GM19240 (cell line): ENCODE results near the gene COA1.
"Not testable (repeated sequence)": the region's sequence is repeated elsewhere in the genome, so short reads cannot be mapped to it uniquely, and the experiment has no call there.

ENCODE experiments used
- DNase-seq: peaks from one replicate; pipeline ENCODE4 v3.0.0; 2011; ENCODE audit warnings: low spot score; ENCODE audit not compliant: insufficient read length

The COA1 gene

GRCh38 chr7:43727003-43727402 is 2.3 kb downstream of the COA1 start:
- DNase-seq, result no peak

- no peak for DNase-seq
Measured at GRCh38 chr7:43726466-43726865, 2.9 kb downstream of the COA1 start.

GRCh38 chr7:43725251-43725650 is 4.1 kb downstream of the COA1 start:
- DNase-seq, result no peak

DNA sequence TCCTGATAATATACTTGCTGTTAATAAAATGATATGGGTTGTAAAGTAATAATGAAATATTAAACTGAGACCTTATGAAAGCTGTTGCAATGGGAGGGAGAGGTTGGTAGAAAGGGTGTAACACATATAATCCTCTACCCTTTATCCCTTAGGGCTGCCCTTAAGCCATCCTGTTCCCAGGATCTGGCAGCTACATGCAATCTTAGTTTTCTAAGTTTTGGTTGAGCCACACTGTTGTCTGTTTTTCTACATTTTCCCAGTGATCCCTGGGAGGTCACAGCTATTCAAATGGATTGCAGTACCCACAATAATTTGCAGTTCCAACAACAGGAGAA is 6.3 kb downstream of the COA1 start:
- no peak for DNase-seq

DNA sequence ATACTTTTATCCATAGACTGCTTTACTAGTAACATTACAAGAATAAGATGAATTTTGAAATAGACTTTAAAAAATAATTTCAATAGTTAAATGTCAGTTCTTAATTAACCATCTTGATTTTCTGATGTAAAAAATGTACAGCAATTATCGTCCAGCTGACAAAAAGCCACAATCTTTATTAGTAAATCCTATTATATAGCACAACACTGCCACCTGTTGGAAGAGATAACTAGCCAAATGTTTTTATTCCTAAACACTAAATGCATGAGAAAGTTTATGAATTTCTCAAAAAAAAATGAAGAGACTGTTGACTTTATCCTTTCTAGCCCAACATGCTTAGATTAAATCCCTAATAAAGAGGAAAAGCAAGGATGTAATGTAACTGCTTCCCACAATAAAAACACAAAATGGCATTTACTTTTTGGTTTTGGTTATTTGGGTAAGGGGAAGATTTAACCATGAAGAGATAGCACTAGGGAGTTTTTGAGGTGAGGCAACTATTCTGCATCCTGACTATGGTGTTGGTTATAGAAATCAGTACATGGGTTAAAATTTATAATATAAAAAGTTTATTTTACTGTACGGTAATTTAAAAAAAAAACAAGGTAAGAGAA is 8.0 kb downstream of the COA1 start:
- no peak for DNase-seq

- DNase-seq, result no peak
Measured at GRCh38 chr7:43716598-43716997, 12.7 kb downstream of the COA1 start.

DNA sequence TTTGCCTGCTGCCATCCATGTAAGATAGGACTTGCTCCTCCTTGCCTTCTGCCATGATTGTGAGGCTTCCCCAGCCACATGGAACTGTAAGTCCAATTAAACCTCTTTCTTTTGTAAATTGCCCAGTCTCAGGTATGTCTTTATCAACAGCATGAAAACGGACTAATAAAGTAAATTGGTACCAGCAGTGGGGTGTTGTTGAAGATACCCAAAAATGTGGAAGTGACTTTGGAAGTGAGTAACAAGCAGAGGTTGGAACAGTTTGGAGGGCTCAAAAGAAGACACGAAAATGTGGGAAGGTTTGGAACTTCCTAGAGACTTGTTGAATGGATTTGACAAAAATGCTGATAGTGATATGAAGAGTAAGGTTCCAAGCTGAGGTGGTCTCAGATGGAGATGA is 13.4 kb downstream of the COA1 start:
- not testable (repeated sequence) for DNase-seq

DNA sequence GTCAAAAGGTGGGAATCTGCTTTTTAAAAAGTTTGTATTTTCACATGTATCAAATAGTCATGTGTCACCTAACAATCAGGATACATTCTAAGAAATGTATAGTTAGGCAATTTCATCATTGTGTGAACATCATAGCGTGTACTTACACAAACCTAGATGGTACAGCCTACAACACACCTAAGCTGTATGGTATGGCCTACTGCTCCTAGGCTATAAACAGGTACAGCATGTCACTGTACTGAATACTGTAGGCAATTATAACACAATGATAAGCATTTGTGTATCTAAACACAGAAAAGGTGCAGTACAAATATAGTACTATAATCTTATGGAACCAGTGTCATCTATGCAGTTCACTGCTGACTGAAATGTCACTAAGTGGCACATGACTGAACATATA is 17.8 kb downstream of the COA1 start:
- no peak for DNase-seq

GRCh38 chr7:43708055-43708454 is 21.3 kb downstream of the COA1 start:
- DNase-seq, result not testable (repeated sequence)

DNA sequence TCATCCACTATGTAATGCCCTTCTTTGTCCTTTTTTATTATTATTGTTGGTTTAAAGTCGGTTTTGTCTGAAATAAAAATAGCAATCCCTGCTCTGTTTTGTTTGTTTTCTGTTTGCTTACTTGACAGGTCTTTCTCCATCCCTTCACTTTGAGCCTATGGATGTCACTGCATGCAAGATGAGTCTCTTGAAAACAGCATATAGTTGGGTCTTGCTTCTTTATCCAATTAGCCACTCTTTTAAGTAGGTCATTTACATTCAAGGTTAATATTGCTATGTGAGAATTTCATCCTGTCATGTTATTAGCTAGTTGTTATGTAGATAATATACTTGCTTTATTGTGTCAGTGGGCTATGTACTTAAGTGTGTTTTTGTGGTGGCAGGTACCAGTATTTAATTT is 25.8 kb downstream of the COA1 start:
- DNase-seq, result no peak

DNA sequence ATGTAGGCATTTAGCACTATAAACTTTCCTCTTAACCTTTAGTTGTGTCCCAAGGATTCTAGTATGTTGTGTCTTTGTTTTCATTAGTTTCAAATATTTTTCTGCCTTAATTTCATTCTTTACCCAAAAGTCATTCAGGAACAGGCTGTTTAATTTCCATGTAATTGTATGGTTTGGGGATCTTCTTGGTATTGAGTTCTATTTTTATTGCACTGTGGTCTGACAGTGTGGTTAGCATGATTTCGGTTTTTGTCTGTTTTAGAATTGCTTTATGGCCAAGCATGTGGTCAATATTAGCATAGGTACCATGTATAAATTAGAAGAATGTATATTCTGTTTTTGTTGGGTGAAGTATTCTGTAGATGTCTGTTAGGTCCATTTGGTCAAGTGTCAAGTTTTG is 26.3 kb downstream of the COA1 start:
- DNase-seq, result no peak

- DNase-seq, result no peak
Measured at GRCh38 chr7:43701929-43702328, 27.4 kb downstream of the COA1 start.

DNA sequence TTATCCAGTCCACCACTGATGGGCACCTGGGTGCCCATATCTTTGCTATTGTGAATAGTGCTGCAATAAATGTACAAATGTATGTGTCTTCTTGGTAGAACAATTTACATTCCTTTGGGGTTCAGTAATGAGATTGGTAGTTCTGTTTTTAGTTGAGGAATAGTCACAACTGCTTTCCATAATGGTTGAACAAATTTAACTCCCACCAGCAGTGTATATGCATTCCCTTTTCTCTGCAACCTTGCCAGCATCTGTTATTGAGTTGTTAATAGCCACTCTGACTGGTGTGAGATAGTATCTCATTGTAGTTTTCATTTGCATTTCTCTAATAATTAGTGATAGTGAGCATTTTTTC is 27.8 kb downstream of the COA1 start:
- no peak for DNase-seq

- no peak for DNase-seq
Measured at GRCh38 chr7:43700646-43701499, 28.4 kb downstream of the COA1 start.

DNA sequence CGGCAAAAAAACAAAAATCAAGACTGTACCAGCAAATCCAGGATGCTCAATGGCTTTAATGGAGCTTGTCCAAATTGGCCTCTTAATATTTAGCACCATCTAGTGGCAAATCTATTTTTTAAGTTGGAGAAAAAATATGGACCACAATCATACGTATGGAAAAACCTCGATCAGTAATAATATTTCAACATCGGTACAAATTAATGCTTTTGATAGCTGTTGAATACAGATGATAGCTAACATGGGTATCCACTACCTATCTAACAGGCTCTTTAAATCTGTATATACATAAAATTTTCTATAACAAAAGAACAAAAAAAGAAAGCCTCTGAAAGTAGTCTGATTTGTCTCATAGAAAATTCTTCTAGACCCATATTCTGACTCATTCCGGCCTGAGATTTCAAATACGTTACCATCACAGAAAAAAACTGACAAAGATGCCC is 29.2 kb downstream of the COA1 start:
- no peak for DNase-seq

- no peak for DNase-seq
Measured at GRCh38 chr7:43698460-43699255, 30.7 kb downstream of the COA1 start.

- no peak for DNase-seq
Measured at GRCh38 chr7:43697690-43698089, 31.6 kb downstream of the COA1 start.

GRCh38 chr7:43695365-43695764 is 34.0 kb downstream of the COA1 start:
- DNase-seq, result no peak

DNA sequence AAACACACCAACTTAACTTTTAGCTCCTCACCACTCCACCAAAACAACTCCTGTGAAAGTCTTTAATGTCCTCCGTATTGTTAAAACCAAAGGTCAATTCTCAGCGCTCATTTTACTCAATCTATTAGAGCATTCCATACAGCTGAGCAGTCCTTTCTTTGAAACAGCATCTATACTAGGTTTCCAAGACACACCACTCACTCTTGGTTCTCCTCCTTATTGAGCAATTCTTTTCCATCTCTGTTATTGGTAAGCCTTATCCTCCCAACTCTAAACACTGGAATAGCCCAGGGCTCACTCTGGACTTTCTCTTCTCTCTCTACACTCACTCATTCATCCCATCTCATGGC is 34.9 kb downstream of the COA1 start:
- no peak for DNase-seq

DNA sequence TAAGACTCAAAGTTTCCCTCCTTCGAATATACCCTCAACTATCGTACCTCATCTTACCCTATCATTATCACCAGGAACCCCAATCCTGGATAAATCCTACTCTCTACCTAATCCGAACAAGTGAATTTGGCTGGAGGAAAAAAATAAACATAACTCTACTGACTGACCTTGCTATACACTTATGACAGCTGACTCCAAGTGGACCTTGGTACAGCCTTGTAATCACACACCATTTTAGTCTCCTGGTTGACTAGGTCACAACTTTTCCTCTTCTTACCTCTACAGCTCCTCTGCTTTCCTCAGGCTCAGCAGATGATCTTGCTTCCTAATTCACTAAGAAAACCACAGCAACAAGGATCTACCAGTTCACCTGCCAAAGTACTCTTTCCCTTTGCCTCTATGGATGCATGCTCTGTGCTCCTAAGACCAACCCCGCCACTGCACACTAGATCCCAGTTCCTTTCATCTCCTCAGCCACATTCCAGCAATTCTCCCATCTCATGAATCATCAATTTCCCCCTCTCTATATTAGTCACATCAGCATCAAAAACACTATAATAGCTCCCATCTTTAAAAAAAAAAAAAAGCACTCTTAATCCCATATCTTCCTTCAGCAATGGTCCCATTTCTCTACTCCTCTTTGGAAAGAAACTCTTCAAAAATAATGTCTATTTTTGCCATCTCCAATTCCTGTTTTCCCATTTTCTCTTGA is 35.5 kb downstream of the COA1 start:
- no peak for DNase-seq

DNA sequence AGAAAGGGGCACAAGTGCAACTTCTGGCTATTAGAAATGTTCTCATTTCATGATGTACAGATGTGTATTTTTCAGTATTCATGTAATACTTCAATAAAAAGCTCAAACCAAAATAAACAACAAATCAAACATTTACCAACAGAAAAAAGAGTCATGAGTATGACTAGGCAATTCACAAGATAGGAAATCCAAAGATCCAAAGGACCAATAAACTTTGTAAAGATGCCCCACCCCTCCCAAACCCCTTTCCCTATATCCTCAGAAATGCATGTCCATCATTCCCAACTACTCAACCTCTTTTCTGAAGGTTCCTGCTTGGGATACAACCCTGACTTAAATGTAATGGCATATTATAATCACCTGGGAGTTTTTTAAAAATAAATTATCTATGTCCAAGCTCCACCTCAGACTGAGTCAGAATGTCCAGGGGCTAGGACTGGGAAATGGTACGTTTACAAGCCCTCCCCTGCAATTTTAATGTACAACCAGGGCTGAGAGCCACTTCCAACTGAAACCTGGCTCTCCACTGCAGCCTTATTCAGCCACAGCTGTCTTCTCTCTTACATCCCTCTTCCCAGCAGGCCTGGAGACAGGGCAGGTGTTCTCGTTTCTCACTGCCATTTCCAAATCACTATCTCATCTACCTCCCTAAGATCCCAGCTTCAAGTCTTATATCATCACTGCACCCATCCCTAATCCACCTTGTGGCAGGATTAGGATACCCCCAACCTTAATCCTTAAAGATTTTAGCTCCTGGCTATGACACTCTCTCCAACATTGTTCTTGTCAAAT is 36.5 kb downstream of the COA1 start:
- no peak for DNase-seq
